WTC11 (cell line): ENCODE results near the gene ZGLP1. TPM values are rescaled to one million over a fixed set of nuclear protein-coding genes. Genes with fewer than 3 reads are reported as not detected.

ENCODE experiments used
- ATAC-seq: fragments of 200-7000 bp; cut with Tn5 transposase; 2 replicates; pipeline ENCODE4 v1.10.0; 2021; ENCODE audit warnings: mild to moderate bottlenecking, moderate library complexity
- CTCF ChIA-PET: fragments of 300-600 bp; sonication (Branson Sonifier 250); formaldehyde crosslinking; loops from one replicate; lab custom pipeline; 2021; ENCODE audit warnings: antibody characterized with exemption; lab: Charles Lee
- POLR2A ChIA-PET: fragments of 350-600 bp; sonication (Branson Sonifier 250); formaldehyde crosslinking; loops from one replicate; lab custom pipeline; 2021; ENCODE audit warnings: antibody characterized with exemption; lab: Charles Lee
- DNase-seq: peaks from one replicate; pipeline ENCODE4 v3.0.0; 2021; ENCODE audit warnings: low spot score
- H3K27ac Mint-ChIP-seq: 2 replicates; pipeline ENCODE4 v1.8.0; 2021; ENCODE audit warnings: mixed read lengths
- H3K27me3 Mint-ChIP-seq: 2 replicates; pipeline ENCODE4 v1.8.0; 2021; ENCODE audit warnings: low read depth, mild to moderate bottlenecking, moderate library complexity, mixed read lengths
- H3K36me3 Mint-ChIP-seq: 2 replicates; pipeline ENCODE4 v1.8.0; 2021; ENCODE audit warnings: mixed read lengths
- H3K4me1 Mint-ChIP-seq: 2 replicates; pipeline ENCODE4 v1.8.0; 2022; ENCODE audit warnings: mixed read lengths
- H3K4me3 Mint-ChIP-seq: 2 replicates; pipeline ENCODE4 v1.8.0; 2021; ENCODE audit warnings: mild to moderate bottlenecking, moderate library complexity, mixed read lengths
- H3K9me3 Mint-ChIP-seq: 2 replicates; pipeline ENCODE4 v1.8.0; 2021; ENCODE audit warnings: mixed read lengths
- ATF1 ChIP-seq: sonication (generic); formaldehyde crosslinking; IDR thresholded peaks from 2 replicates; pipeline ENCODE4 v1.8.1; 2023; ENCODE audit warnings: mild to moderate bottlenecking, moderate library complexity, missing genetic modification reagents
- CREB1 ChIP-seq: sonication (generic); formaldehyde crosslinking; IDR thresholded peaks from 2 replicates; pipeline ENCODE4 v1.8.0; 2023; ENCODE audit warnings: mild to moderate bottlenecking, missing genetic modification reagents
- CREM ChIP-seq: sonication (generic); formaldehyde crosslinking; IDR thresholded peaks from 2 replicates; pipeline ENCODE4 v1.8.1; 2022; ENCODE audit warnings: mild to moderate bottlenecking, missing genetic modification reagents, moderate library complexity
- GRHL2 ChIP-seq: fragments of 250-450 bp; sonication (Bioruptor Pico); IDR thresholded peaks from 2 replicates; pipeline ENCODE4 v1.8.0; 2022; ENCODE audit warnings: mild to moderate bottlenecking, moderate library complexity; ENCODE audit not compliant: insufficient replicate concordance, severe bottlenecking
- JAZF1 ChIP-seq: fragments of 250-450 bp; sonication (Bioruptor Pico); IDR thresholded peaks from 2 replicates; pipeline ENCODE4 v1.9.0; 2021; ENCODE audit warnings: moderate library complexity, mild to moderate bottlenecking, inconsistent platforms
- NFE2L1 ChIP-seq: sonication (generic); formaldehyde crosslinking; IDR thresholded peaks from 2 replicates; pipeline ENCODE4 v1.8.1; 2023; ENCODE audit warnings: missing genetic modification reagents
- NR1H2 ChIP-seq: sonication (generic); formaldehyde crosslinking; IDR thresholded peaks from 2 replicates; pipeline ENCODE4 v1.9.0; 2021; ENCODE audit warnings: mild to moderate bottlenecking, moderate library complexity, missing genetic modification reagents
- NR3C1 ChIP-seq: sonication (generic); formaldehyde crosslinking; conservative IDR thresholded peaks from 2 replicates; pipeline ENCODE4 v1.8.1; 2023; ENCODE audit warnings: low read depth, mild to moderate bottlenecking, missing genetic modification reagents
- total RNA-seq: library from RNA; stranded (reverse); gene quantifications from 3 replicates; pipeline ENCODE4 v1.2.3, GENCODE V29; 2021
- TF ChIP-seq, protein P1 (sequence below): fragments of 250-450 bp; sonication (Bioruptor Pico); IDR thresholded peaks from 2 replicates; pipeline ENCODE4 v1.9.0; 2021; ENCODE audit warnings: moderate library complexity, mild to moderate bottlenecking, inconsistent platforms, borderline replicate concordance
- TF ChIP-seq, protein P2 (sequence below): sonication (generic); formaldehyde crosslinking; IDR thresholded peaks from 2 replicates; pipeline ENCODE4 v1.8.1; 2023; ENCODE audit warnings: mild to moderate bottlenecking, missing genetic modification reagents
- TF ChIP-seq, protein P3 (sequence below): sonication (generic); formaldehyde crosslinking; conservative IDR thresholded peaks from 2 replicates; pipeline ENCODE4 v1.8.1; 2022; ENCODE audit warnings: mild to moderate bottlenecking, missing genetic modification reagents
- TF ChIP-seq, protein P4 (sequence below): fragments of 250-450 bp; sonication (Bioruptor Pico); IDR thresholded peaks from 2 replicates; pipeline ENCODE4 v2.1.2; 2022; ENCODE audit warnings: mild to moderate bottlenecking, moderate library complexity
- TF ChIP-seq, protein P5 (sequence below): sonication (generic); formaldehyde crosslinking; IDR thresholded peaks from 2 replicates; pipeline ENCODE4 v1.8.0; 2023; ENCODE audit warnings: missing genetic modification reagents, mild to moderate bottlenecking, borderline replicate concordance
- TF ChIP-seq, protein P6 (sequence below): fragments of 250-450 bp; sonication (Bioruptor Pico); IDR thresholded peaks from 2 replicates; pipeline ENCODE4 v1.8.0; 2021; ENCODE audit warnings: mild to moderate bottlenecking
- TF ChIP-seq, protein P7 (sequence below): fragments of 200-600 bp; IDR thresholded peaks from 2 replicates; pipeline ENCODE4 v1.8.0; 2022; ENCODE audit warnings: antibody characterized with exemption
- TF ChIP-seq, protein P8 (sequence below): sonication (generic); formaldehyde crosslinking; IDR thresholded peaks from 2 replicates; pipeline ENCODE4 v1.8.1; 2022; ENCODE audit warnings: missing genetic modification reagents, borderline replicate concordance

ZGLP1 gene
- total RNA-seq, 1 experiment from 2014 or later: 5.9 TPM

DNA sequence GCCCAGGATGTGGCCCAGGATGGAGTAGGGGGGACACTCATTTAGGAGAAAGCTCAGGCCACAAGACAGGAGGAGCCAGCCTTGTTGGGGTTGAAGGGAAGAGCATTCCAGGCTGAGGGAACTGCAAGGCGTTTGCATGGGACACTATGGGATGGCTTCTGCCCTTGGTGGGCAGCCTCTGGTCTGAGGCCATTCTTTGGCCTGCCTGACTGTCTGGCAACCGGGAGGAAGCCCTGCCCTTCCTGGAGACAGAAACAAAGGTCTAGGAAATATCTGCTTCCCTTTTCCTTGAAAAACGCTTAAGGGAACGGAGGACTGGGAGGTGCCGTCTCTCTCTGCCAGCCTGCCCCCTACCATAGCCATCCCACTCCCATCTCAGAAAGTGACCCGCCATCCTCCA is 41.5 kb downstream of the ZGLP1 start:
- H3K27me3 Mint-ChIP-seq: peaks cover 45% of the 10 kb centered on the region
- H3K36me3 Mint-ChIP-seq: no peaks in the 10 kb centered on the region
- 0 out of 2 replicates have a peak, but pooled peaks cover 4% of the 10 kb centered on the region for H3K4me1 Mint-ChIP-seq
- ATAC-seq (no peak), DNase-seq (no peak)
- ChIA-PET CTCF (interaction anchor here (0.6 to 6.1 kb wide), 5 partner anchors 9 to 562 kb away, joined by 3 to 163 read pairs (median 4); no protein-coding TSS in a partner anchor), POLR2A (interaction anchor here (1.2 kb wide), 1 partner anchor 105 kb away, joined by 3 read pairs; no protein-coding TSS in a partner anchor)
- no peak overlapping the region for H3K27ac Mint-ChIP-seq
- H3K9me3 Mint-ChIP-seq: no peaks in the 10 kb centered on the region
- no peak for TF ChIP-seq NR3C1 (CRISPR knock-in tag)
- TF ChIP-seq, protein P1, sequence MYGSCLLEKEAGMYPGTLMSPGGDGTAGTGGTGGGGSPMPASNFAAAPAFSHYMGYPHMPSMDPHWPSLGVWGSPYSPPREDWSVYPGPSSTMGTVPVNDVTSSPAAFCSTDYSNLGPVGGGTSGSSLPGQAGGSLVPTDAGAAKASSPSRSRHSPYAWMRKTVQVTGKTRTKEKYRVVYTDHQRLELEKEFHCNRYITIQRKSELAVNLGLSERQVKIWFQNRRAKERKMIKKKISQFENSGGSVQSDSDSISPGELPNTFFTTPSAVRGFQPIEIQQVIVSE (CRISPR knock-in tag): no peak
- TF ChIP-seq, protein P2, sequence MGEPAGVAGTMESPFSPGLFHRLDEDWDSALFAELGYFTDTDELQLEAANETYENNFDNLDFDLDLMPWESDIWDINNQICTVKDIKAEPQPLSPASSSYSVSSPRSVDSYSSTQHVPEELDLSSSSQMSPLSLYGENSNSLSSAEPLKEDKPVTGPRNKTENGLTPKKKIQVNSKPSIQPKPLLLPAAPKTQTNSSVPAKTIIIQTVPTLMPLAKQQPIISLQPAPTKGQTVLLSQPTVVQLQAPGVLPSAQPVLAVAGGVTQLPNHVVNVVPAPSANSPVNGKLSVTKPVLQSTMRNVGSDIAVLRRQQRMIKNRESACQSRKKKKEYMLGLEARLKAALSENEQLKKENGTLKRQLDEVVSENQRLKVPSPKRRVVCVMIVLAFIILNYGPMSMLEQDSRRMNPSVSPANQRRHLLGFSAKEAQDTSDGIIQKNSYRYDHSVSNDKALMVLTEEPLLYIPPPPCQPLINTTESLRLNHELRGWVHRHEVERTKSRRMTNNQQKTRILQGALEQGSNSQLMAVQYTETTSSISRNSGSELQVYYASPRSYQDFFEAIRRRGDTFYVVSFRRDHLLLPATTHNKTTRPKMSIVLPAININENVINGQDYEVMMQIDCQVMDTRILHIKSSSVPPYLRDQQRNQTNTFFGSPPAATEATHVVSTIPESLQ (CRISPR knock-in tag): no peak
- TF ChIP-seq, protein P3, sequence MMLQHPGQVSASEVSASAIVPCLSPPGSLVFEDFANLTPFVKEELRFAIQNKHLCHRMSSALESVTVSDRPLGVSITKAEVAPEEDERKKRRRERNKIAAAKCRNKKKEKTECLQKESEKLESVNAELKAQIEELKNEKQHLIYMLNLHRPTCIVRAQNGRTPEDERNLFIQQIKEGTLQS: no peak
- TF ChIP-seq, protein P4, sequence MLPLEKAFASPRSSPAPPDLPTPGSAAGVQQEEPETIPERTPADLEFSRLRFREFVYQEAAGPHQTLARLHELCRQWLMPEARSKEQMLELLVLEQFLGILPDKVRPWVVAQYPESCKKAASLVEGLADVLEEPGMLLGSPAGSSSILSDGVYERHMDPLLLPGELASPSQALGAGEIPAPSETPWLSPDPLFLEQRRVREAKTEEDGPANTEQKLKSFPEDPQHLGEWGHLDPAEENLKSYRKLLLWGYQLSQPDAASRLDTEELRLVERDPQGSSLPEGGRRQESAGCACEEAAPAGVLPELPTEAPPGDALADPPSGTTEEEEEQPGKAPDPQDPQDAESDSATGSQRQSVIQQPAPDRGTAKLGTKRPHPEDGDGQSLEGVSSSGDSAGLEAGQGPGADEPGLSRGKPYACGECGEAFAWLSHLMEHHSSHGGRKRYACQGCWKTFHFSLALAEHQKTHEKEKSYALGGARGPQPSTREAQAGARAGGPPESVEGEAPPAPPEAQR (CRISPR knock-in tag): no peak
- no peak for TF ChIP-seq CREB1
- no peak for TF ChIP-seq JAZF1 (CRISPR knock-in tag)
- no peak overlapping the region for H3K4me3 Mint-ChIP-seq

DNA sequence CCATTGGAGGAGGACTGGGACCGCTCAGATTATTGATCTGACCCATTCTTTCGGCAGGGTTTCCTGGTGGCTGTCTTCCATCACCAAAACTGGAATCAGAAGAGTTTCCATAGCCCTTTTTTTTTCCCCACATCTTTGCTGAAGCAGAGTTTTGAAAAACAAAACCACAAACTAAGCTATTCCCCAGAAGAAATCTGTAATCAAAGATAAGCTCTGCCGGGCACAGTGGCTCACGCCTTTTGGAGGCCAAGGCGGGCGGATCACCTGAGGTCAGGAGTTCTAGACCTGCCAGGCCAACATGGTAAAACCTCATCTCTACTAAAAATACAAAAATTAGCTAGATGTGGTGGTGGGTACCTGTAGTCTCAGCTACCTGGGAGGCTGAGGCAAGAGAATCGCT is 42.9 kb downstream of the ZGLP1 start:
- Mint-ChIP-seq H3K27me3 (peaks cover 33% of the 10 kb centered on the region), H3K9me3 (no peaks in the 10 kb centered on the region), H3K4me1 (0 out of 2 replicates have a peak, but pooled peaks cover 4% of the 10 kb centered on the region), H3K4me3 (no peak overlapping the region), H3K27ac (no peak overlapping the region), H3K36me3 (no peaks in the 10 kb centered on the region)
- no peak for ATAC-seq
- CTCF ChIA-PET: interaction anchor here (0.6 to 6.1 kb wide), 4 partner anchors 37 to 219 kb away, joined by 3 to 163 read pairs (median 4); no protein-coding TSS in a partner anchor
- no peak for TF ChIP-seq NR1H2 (CRISPR knock-in tag)
- TF ChIP-seq, all 79 proteins: peak for 0
- DNase-seq: no peak
- POLR2A ChIA-PET: interaction anchor here (1.2 kb wide), 1 partner anchor 106 kb away, joined by 3 read pairs; no protein-coding TSS in a partner anchor

DNA sequence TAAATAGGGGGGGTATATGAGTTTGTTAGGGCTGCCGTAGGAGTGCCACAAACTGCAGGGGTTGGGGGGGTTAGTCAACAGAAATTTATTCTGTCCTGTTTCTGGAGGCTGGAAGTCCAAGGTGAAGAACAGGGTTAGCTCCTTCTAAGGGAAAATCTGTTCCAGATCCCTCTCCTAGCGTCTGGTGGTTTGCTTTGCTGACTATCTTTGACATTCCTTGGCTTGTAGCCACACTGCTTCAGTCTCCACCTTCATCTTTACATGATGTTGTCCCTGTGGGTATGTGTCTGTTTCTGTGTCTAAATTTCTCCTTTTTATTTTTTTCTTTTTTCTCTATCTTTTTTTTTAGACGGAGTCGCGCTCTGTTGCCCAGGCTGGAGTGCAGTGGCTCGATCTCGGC is 46.8 kb downstream of the ZGLP1 start:
- Mint-ChIP-seq H3K9me3 (no peaks in the 10 kb centered on the region), H3K4me1 (no peaks in the 10 kb centered on the region), H3K36me3 (peaks cover 6% of the 10 kb centered on the region; the same call in 1 of the 2 replicates), H3K4me3 (no peak overlapping the region), H3K27me3 (peaks cover 3% of the 10 kb centered on the region; the same call in 1 of the 2 replicates), H3K27ac (no peak overlapping the region)
- no peak for ATAC-seq
- CTCF ChIA-PET: interaction anchor here (0.6 to 2.6 kb wide), 4 partner anchors 117 to 128 kb away, joined by 3 to 7 read pairs (median 4); partner anchors contain the start of gene TYK2
- POLR2A ChIA-PET: no interaction called here
- DNase-seq: no peak
- TF ChIP-seq, protein P5, sequence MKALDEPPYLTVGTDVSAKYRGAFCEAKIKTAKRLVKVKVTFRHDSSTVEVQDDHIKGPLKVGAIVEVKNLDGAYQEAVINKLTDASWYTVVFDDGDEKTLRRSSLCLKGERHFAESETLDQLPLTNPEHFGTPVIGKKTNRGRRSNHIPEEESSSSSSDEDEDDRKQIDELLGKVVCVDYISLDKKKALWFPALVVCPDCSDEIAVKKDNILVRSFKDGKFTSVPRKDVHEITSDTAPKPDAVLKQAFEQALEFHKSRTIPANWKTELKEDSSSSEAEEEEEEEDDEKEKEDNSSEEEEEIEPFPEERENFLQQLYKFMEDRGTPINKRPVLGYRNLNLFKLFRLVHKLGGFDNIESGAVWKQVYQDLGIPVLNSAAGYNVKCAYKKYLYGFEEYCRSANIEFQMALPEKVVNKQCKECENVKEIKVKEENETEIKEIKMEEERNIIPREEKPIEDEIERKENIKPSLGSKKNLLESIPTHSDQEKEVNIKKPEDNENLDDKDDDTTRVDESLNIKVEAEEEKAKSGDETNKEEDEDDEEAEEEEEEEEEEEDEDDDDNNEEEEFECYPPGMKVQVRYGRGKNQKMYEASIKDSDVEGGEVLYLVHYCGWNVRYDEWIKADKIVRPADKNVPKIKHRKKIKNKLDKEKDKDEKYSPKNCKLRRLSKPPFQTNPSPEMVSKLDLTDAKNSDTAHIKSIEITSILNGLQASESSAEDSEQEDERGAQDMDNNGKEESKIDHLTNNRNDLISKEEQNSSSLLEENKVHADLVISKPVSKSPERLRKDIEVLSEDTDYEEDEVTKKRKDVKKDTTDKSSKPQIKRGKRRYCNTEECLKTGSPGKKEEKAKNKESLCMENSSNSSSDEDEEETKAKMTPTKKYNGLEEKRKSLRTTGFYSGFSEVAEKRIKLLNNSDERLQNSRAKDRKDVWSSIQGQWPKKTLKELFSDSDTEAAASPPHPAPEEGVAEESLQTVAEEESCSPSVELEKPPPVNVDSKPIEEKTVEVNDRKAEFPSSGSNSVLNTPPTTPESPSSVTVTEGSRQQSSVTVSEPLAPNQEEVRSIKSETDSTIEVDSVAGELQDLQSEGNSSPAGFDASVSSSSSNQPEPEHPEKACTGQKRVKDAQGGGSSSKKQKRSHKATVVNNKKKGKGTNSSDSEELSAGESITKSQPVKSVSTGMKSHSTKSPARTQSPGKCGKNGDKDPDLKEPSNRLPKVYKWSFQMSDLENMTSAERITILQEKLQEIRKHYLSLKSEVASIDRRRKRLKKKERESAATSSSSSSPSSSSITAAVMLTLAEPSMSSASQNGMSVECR (CRISPR knock-in tag): no peak
- TF ChIP-seq GRHL2 (CRISPR knock-in tag) (no peak), CREM (CRISPR knock-in tag) (no peak), NFE2L1 (CRISPR knock-in tag) (no peak), ATF1 (CRISPR knock-in tag) (no peak), CREB1 (no peak)
- TF ChIP-seq, protein P6, sequence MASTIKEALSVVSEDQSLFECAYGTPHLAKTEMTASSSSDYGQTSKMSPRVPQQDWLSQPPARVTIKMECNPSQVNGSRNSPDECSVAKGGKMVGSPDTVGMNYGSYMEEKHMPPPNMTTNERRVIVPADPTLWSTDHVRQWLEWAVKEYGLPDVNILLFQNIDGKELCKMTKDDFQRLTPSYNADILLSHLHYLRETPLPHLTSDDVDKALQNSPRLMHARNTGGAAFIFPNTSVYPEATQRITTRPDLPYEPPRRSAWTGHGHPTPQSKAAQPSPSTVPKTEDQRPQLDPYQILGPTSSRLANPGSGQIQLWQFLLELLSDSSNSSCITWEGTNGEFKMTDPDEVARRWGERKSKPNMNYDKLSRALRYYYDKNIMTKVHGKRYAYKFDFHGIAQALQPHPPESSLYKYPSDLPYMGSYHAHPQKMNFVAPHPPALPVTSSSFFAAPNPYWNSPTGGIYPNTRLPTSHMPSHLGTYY (CRISPR knock-in tag): no peak
- TF ChIP-seq, protein P7, sequence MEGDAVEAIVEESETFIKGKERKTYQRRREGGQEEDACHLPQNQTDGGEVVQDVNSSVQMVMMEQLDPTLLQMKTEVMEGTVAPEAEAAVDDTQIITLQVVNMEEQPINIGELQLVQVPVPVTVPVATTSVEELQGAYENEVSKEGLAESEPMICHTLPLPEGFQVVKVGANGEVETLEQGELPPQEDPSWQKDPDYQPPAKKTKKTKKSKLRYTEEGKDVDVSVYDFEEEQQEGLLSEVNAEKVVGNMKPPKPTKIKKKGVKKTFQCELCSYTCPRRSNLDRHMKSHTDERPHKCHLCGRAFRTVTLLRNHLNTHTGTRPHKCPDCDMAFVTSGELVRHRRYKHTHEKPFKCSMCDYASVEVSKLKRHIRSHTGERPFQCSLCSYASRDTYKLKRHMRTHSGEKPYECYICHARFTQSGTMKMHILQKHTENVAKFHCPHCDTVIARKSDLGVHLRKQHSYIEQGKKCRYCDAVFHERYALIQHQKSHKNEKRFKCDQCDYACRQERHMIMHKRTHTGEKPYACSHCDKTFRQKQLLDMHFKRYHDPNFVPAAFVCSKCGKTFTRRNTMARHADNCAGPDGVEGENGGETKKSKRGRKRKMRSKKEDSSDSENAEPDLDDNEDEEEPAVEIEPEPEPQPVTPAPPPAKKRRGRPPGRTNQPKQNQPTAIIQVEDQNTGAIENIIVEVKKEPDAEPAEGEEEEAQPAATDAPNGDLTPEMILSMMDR: no peak
- TF ChIP-seq, protein P8, sequence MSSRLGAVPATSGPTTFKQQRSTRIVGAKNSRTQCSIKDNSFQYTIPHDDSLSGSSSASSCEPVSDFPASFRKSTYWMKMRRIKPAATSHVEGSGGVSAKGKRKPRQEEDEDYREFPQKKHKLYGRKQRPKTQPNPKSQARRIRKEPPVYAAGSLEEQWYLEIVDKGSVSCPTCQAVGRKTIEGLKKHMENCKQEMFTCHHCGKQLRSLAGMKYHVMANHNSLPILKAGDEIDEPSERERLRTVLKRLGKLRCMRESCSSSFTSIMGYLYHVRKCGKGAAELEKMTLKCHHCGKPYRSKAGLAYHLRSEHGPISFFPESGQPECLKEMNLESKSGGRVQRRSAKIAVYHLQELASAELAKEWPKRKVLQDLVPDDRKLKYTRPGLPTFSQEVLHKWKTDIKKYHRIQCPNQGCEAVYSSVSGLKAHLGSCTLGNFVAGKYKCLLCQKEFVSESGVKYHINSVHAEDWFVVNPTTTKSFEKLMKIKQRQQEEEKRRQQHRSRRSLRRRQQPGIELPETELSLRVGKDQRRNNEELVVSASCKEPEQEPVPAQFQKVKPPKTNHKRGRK: no peak
